GM23248 (cell line): ENCODE data around the gene ATP5F1D. TPM values are rescaled to one million over a fixed set of nuclear protein-coding genes. Genes with fewer than 3 reads are reported as not detected.

Source experiments
- DNase-seq: peaks from one replicate; pipeline ENCODE4 v3.0.0-alpha.2; 2015
- H2AFZ ChIP-seq: fragments of 200-600 bp; sonication (generic); 2 replicates; pipeline ENCODE4 v1.6.1; 2016; ENCODE audit warnings: antibody characterized with exemption
- H3F3A ChIP-seq: fragments of 200-600 bp; sonication (generic); 2 replicates; pipeline ENCODE4 v1.6.1; 2016; ENCODE audit warnings: mild to moderate bottlenecking, antibody characterized with exemption, mixed run types; ENCODE audit not compliant: insufficient read depth
- H3K27ac ChIP-seq: fragments of 200-600 bp; sonication (generic); 2 replicates; pipeline ENCODE4 v1.5.1; 2016; ENCODE audit warnings: mild to moderate bottlenecking
- H3K27me3 ChIP-seq: fragments of 200-600 bp; sonication (generic); replicated peaks from 2 replicates; pipeline ENCODE4 v1.6.1; 2016; ENCODE audit warnings: mild to moderate bottlenecking; ENCODE audit not compliant: insufficient read depth
- H3K36me3 ChIP-seq: fragments of 200-600 bp; sonication (generic); 2 replicates; pipeline ENCODE4 v1.6.1; 2016; ENCODE audit warnings: low read depth, mild to moderate bottlenecking
- H3K4me1 ChIP-seq: fragments of 200-600 bp; sonication (generic); 2 replicates; pipeline ENCODE4 v1.6.1; 2016; ENCODE audit warnings: mild to moderate bottlenecking; ENCODE audit not compliant: insufficient read depth
- H3K4me2 ChIP-seq: fragments of 200-600 bp; sonication (generic); one replicate; pipeline ENCODE4 v1.6.1; 2016; ENCODE audit warnings: mild to moderate bottlenecking; ENCODE audit not compliant: unreplicated experiment
- H3K4me3 ChIP-seq: fragments of 200-600 bp; sonication (generic); 2 replicates; pipeline ENCODE4 v1.5.1; 2016; ENCODE audit warnings: mild to moderate bottlenecking
- H3K79me2 ChIP-seq: fragments of 200-600 bp; sonication (generic); 2 replicates; pipeline ENCODE4 v1.6.1; 2016; ENCODE audit warnings: mild to moderate bottlenecking; ENCODE audit not compliant: insufficient read depth
- H3K9ac ChIP-seq: fragments of 200-600 bp; sonication (generic); 2 replicates; pipeline ENCODE4 v1.6.1; 2016; ENCODE audit warnings: mild to moderate bottlenecking
- H3K9me2 ChIP-seq: fragments of 200-600 bp; sonication (generic); 2 replicates; pipeline ENCODE4 v1.6.1; 2016; ENCODE audit warnings: mixed run types, mild to moderate bottlenecking, moderate library complexity; ENCODE audit not compliant: insufficient read depth
- H3K9me3 ChIP-seq: fragments of 200-600 bp; sonication (generic); one replicate; pipeline ENCODE4 v1.6.1; 2017; ENCODE audit warnings: low read depth
- H4K20me1 ChIP-seq: fragments of 200-600 bp; sonication (generic); 2 replicates; pipeline ENCODE4 v1.6.0; 2016; ENCODE audit not compliant: insufficient read depth
- EZH2 ChIP-seq: fragments of 200-600 bp; sonication (generic); IDR thresholded peaks from 2 replicates; pipeline ENCODE4 v1.6.1; 2018; ENCODE audit warnings: antibody characterized with exemption, mild to moderate bottlenecking; ENCODE audit not compliant: insufficient read depth, poor library complexity, severe bottlenecking
- EZH2phosphoT487 ChIP-seq: fragments of 200-600 bp; sonication (generic); IDR thresholded peaks from 2 replicates; pipeline ENCODE4 v1.6.1; 2018; ENCODE audit warnings: antibody characterized with exemption, moderate library complexity, mild to moderate bottlenecking, low read depth; ENCODE audit not compliant: insufficient read depth
- WGBS, 2 experiments: methylation state at CpG; one replicate each; pipeline ENCODE4 v1.1.6; 2015 to 2017; ENCODE audit warnings: low lambda C conversion rate in 2 of 2, low coverage in 1 of 2; ENCODE audit errors: missing lambda C conversion rate in 2 of 2; 5-methylcytosine and 5-hydroxymethylcytosine counted together
- in situ Hi-C: fragments of 300-500 bp; cut with MboI; formaldehyde crosslinking; loops from 2 replicates; pipeline ENCODE4 v1.15.0; 2020
- polyA plus RNA-seq: library from polyadenylated mRNA; unstranded; fragments of >200 nt; fragmentation: Nextera tagmentation; extraction: Ambion mirVana; gene quantifications from 2 replicates; pipeline ENCODE4 v1.2.1, GENCODE V29; 2016
- total RNA-seq: library from RNA; depleted of rRNA; stranded (reverse); fragments of >200 nt; shearing (Covaris generic); gene quantifications from 2 replicates; pipeline ENCODE4 v1.2.3, GENCODE V29; 2014

ATP5F1D gene
- total and polyA plus RNA-seq, 2 experiments from 2014 or later = 38.9 to 287 TPM

DNA sequence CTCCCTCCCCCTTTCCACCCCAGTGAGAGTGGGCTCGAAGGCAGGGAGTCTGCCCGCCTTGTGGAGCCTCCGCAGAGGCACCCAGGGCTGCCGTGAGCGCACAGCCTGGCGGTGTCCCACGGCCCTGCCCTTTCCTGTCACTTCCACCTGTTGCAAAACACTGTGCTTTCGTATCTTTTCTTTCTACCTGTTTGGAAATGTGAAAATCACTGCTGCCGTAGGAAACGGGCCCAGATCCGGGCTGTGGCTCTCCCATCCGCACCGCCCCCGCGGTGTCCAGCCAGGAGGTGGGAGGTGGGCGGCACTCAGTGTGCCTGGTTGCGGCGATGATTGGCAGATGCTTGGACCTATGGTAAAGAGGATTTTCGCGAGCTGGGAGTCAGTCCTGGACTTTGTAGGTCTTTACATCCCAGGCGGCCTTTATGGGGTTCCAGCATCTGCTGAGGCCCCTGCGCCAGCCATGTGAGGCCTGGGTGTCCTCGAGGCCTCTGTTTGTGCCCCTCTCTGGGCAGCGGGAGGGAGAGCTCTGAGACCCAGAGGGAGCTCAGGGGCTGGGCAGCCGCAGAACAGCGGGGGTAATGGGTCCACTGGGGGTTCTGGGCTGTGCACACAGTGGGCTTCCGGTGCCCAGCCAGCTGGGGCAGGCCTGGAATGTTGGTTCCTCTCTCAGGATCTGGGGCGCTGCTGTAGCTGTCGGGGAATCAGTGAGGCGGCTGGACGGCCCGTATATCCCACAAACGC, 29.9 kb upstream of the ATP5F1D start:
- WGBS, 2 experiments = 87 to 90% methylated on average over 32 to 33 of the region's 33 CpGs
- no peak overlapping the region for H3K4me2 ChIP-seq
- H2AFZ ChIP-seq = no peak overlapping the region
- in situ Hi-C loops = no loop called here
- H3K9ac ChIP-seq = no peak overlapping the region
- no peaks in the 10 kb centered on the region for H3K27me3 ChIP-seq
- TF ChIP-seq EZH2phosphoT487 = no peak
- no peak for TF ChIP-seq EZH2
- peaks cover 6% of the 10 kb centered on the region; the same call in 1 of the 2 replicates for H3F3A ChIP-seq
- H3K4me1 ChIP-seq = peaks cover 40% of the 10 kb centered on the region
- H3K4me3 ChIP-seq = no peak overlapping the region
- no peak overlapping the region for H3K27ac ChIP-seq
- no peak for DNase-seq
- no peaks in the 10 kb centered on the region for H4K20me1 ChIP-seq
- H3K9me3 ChIP-seq = no peaks in the 10 kb centered on the region
- H3K36me3 ChIP-seq = no peaks in the 10 kb centered on the region; the same call in 1 of the 2 replicates
- H3K79me2 ChIP-seq = peaks cover 100% of the 10 kb centered on the region
- H3K9me2 ChIP-seq = no peaks in the 10 kb centered on the region

- H2AFZ ChIP-seq = peak overlapping the region; percentile 39
- H3K27ac ChIP-seq = peak overlapping the region; percentile 71
These were observed 27.9 kb upstream of the ATP5F1D start for GRCh38 chr19:1213391-1214286.

DNA sequence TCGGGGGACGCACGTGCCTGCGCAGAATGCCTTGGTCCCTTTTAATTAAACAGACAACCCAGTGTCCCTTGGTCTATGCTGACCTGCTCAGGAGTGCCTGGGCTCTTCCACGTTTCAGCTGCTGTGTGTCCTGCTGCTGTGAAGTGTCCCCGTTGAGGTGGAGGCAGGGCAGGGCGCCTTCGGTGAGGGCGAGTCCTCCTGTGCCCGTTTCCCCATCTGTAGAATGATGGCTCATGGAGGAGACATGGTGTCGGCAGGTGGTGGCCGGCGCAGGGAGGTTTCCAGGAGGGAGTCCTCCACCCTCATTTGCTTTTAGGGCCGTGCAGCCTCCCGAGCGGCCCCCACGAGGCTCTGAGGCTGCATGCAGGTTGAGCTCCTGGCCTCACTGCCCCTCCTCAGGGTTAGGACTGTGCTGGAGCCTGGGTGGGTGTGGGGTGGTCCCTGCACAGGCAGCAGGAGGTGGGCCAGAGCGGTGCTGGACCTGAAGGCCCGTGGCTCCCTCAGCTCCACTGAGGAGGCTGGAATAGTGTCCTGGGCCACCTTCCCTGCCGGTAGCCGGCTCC, 27.2 kb upstream of the ATP5F1D start:
- H3K36me3 ChIP-seq = no peaks in the 10 kb centered on the region; the same call in 1 of the 2 replicates
- H3K27me3 ChIP-seq = no peaks in the 10 kb centered on the region
- peak overlapping the region; percentile 26 for H3K4me2 ChIP-seq
- H3K9me2 ChIP-seq = no peaks in the 10 kb centered on the region
- H3F3A ChIP-seq = no peaks in the 10 kb centered on the region; the same call in 1 of the 2 replicates
- peaks cover 29% of the 10 kb centered on the region for H3K4me1 ChIP-seq
- TF ChIP-seq EZH2phosphoT487 (no peak), EZH2 (no peak)
- H3K9ac ChIP-seq = peak overlapping the region; percentile 71
- H4K20me1 ChIP-seq = no peaks in the 10 kb centered on the region
- no peak overlapping the region for H3K4me3 ChIP-seq
- H3K9me3 ChIP-seq = no peaks in the 10 kb centered on the region
- peak overlapping the region; percentile 71 for H3K27ac ChIP-seq
- H3K79me2 ChIP-seq = peaks cover 98% of the 10 kb centered on the region
- DNase-seq = no peak
- 76 to 84% methylated on average over 21 of the region's 21 CpGs for WGBS, 2 experiments
- in situ Hi-C loops = no loop called here
- peak overlapping the region; percentile 39; the same call in 1 of the 2 replicates for H2AFZ ChIP-seq

More at GRCh38 chr19:1213391-1214286, 27.9 kb upstream of the ATP5F1D start:
- H3K79me2 ChIP-seq = peaks cover 100% of the 10 kb centered on the region
- no peaks in the 10 kb centered on the region for H3K9me2 ChIP-seq
- H3K4me2 ChIP-seq = peak overlapping the region; percentile 26
- peak; percentile 71 for DNase-seq
- peak overlapping the region; percentile 71 for H3K9ac ChIP-seq
- 64% methylated on average over 39 of the region's 39 CpGs for WGBS, 2 experiments
- H3K4me3 ChIP-seq = no peak overlapping the region
- peaks cover 32% of the 10 kb centered on the region for H3K4me1 ChIP-seq
- TF ChIP-seq EZH2phosphoT487 (no peak), EZH2 (no peak)
- H3K36me3 ChIP-seq = no peaks in the 10 kb centered on the region; the same call in 1 of the 2 replicates
- H4K20me1 ChIP-seq = no peaks in the 10 kb centered on the region
- no peaks in the 10 kb centered on the region for H3K9me3 ChIP-seq
- in situ Hi-C loops = no loop called here
- no peaks in the 10 kb centered on the region; the same call in 1 of the 2 replicates for H3F3A ChIP-seq
- H3K27me3 ChIP-seq = no peaks in the 10 kb centered on the region
